ENCODE results near the gene NDST3.
A peak's percentile ranks its signal among the peaks of the same experiment; 100 is the strongest.

NDST3 gene

GRCh38 chr4:118032691-118033090 is 1.6 kb upstream of the NDST3 start:
- TF ChIP-seq CTCF (IDR thresholded peaks at IDR 0.05; ENCODE audit: borderline replicate concordance, extremely low read depth, low read length, poor library complexity, severe bottlenecking) (no peak), EZH2 (IDR thresholded peaks at IDR 0.05; ENCODE audit: borderline replicate concordance, low read depth, low read length, severe bottlenecking) (no peak)
- Histone ChIP-seq H3K4me2 (ENCODE audit: insufficient read depth, low read length) (peak overlapping the region; percentile 64), H3K9ac (ENCODE audit: low read depth, low read length) (peak overlapping the region; percentile 97), H3K79me2 (ENCODE audit: insufficient read depth, low read length) (peaks cover 56% of the 10 kb centered on the region), H3K4me3 (ENCODE audit: low read depth in 1 of 2, low read length in 2 of 2) (peak overlapping the region; percentile 44 to 58), H3K36me3 (ENCODE audit: insufficient read depth, low read length) (peaks cover 14% of the 10 kb centered on the region), H2AFZ (ENCODE audit: low read depth, low read length) (peak overlapping the region; percentile 86), H3K9me3 (ENCODE audit: insufficient read depth, low read length, severe bottlenecking) (no peaks in the 10 kb centered on the region), H3K4me1 (ENCODE audit: insufficient read depth, low read length) (peaks cover 48% of the 10 kb centered on the region), H4K20me1 (ENCODE audit: insufficient read depth, low read length) (no peaks in the 10 kb centered on the region), H3K27me3 (ENCODE audit: insufficient read depth, low read length, poor library complexity) (no peaks in the 10 kb centered on the region), H3K27ac (ENCODE audit: low read length) (peak overlapping the region; percentile 91)
- ATAC-seq (ENCODE audit: insufficient read depth, low read depth): peak; percentile 17
- DNase-seq: peak; percentile 54

- H3K9me3 ChIP-seq (ENCODE audit: insufficient read depth, low read length, severe bottlenecking): no peaks in the 10 kb centered on the region
- H2AFZ ChIP-seq (ENCODE audit: low read depth, low read length): peak overlapping the region; percentile 86
- peak overlapping the region; percentile 91 for H3K27ac ChIP-seq (ENCODE audit: low read length)
- H3K4me3 ChIP-seq (ENCODE audit: low read depth in 1 of 2, low read length in 2 of 2): peak overlapping the region; percentile 44 to 58
- ATAC-seq (ENCODE audit: insufficient read depth, low read depth) (peak; percentile 57), DNase-seq (peak; percentile 83)
- H3K36me3 ChIP-seq (ENCODE audit: insufficient read depth, low read length): peaks cover 21% of the 10 kb centered on the region
- H3K27me3 ChIP-seq (ENCODE audit: insufficient read depth, low read length, poor library complexity): no peaks in the 10 kb centered on the region
- peak overlapping the region; percentile 64 for H3K4me2 ChIP-seq (ENCODE audit: insufficient read depth, low read length)
- H3K9ac ChIP-seq (ENCODE audit: low read depth, low read length): peak overlapping the region; percentile 97
- H3K4me1 ChIP-seq (ENCODE audit: insufficient read depth, low read length): peaks cover 55% of the 10 kb centered on the region
- peaks cover 63% of the 10 kb centered on the region for H3K79me2 ChIP-seq (ENCODE audit: insufficient read depth, low read length)
- H4K20me1 ChIP-seq (ENCODE audit: insufficient read depth, low read length): no peaks in the 10 kb centered on the region
- TF ChIP-seq EZH2 (IDR thresholded peaks at IDR 0.05; ENCODE audit: borderline replicate concordance, low read depth, low read length, severe bottlenecking) (no peak), CTCF (IDR thresholded peaks at IDR 0.05; ENCODE audit: borderline replicate concordance, extremely low read depth, low read length, poor library complexity, severe bottlenecking) (peak; percentile 38)
These were observed 886 bp upstream of the NDST3 start for GRCh38 chr4:118033148-118034052.

- TF ChIP-seq EZH2 (IDR thresholded peaks at IDR 0.05; ENCODE audit: borderline replicate concordance, low read depth, low read length, severe bottlenecking) (no peak), CTCF (IDR thresholded peaks at IDR 0.05; ENCODE audit: borderline replicate concordance, extremely low read depth, low read length, poor library complexity, severe bottlenecking) (peak; percentile 61)
- Histone ChIP-seq H2AFZ (ENCODE audit: low read depth, low read length) (no peak overlapping the region), H3K4me1 (ENCODE audit: insufficient read depth, low read length) (peaks cover 58% of the 10 kb centered on the region), H3K9ac (ENCODE audit: low read depth, low read length) (peak overlapping the region; percentile 97), H3K27me3 (ENCODE audit: insufficient read depth, low read length, poor library complexity) (no peaks in the 10 kb centered on the region), H4K20me1 (ENCODE audit: insufficient read depth, low read length) (peaks cover 2% of the 10 kb centered on the region; the same call in 1 of the 2 replicates), H3K27ac (ENCODE audit: low read length) (peak overlapping the region; percentile 91), H3K79me2 (ENCODE audit: insufficient read depth, low read length) (peaks cover 82% of the 10 kb centered on the region), H3K9me3 (ENCODE audit: insufficient read depth, low read length, severe bottlenecking) (peaks cover 3% of the 10 kb centered on the region), H3K4me3 (ENCODE audit: low read depth in 1 of 2, low read length in 2 of 2) (peak overlapping the region; percentile 44 to 58), H3K36me3 (ENCODE audit: insufficient read depth, low read length) (peaks cover 40% of the 10 kb centered on the region), H3K4me2 (ENCODE audit: insufficient read depth, low read length) (peak overlapping the region; percentile 64)
- DNase-seq (no peak), ATAC-seq (ENCODE audit: insufficient read depth, low read depth) (no peak)
These were observed 1.0 kb downstream of the NDST3 start for GRCh38 chr4:118035309-118035708.

Data from DND-41 (cell line).